ENCODE results near the gene NUP43. TPM values are rescaled to one million over a fixed set of nuclear protein-coding genes. Genes with fewer than 3 reads are reported as not detected.
"Not testable (repeated sequence)": the region's sequence is repeated elsewhere in the genome, so short reads cannot be mapped to it uniquely, and the experiment has no call there.

The NUP43 gene
- total RNA-seq, 1 donor from 2014 or later, result 30.1 TPM

GRCh38 chr6:149711711-149712110, 34.6 kb downstream of the NUP43 start:
- intact Hi-C loops (cut with micrococcal nuclease), result no loop called here

GRCh38 chr6:149701714-149702113, 44.6 kb downstream of the NUP43 start:
- intact Hi-C loops (cut with micrococcal nuclease), result no loop called here
- ATAC-seq (no peak), DNase-seq (no peak)

More at GRCh38 chr6:149711711-149712110, 34.6 kb downstream of the NUP43 start:
- no peak for DNase-seq
- no peak for ATAC-seq

GRCh38 chr6:149699150-149699549, 47.2 kb downstream of the NUP43 start:
- DNase-seq (no peak), ATAC-seq (no peak)
- intact Hi-C loops (cut with micrococcal nuclease), result no loop called here

- no peak for DNase-seq
- intact Hi-C loops (cut with micrococcal nuclease), result no loop called here
- no peak for ATAC-seq
Observed at GRCh38 chr6:149698175-149698574, 48.2 kb downstream of the NUP43 start.

- DNase-seq (no peak), ATAC-seq (no peak)
- intact Hi-C loops (cut with micrococcal nuclease), result no loop called here
Observed at GRCh38 chr6:149696901-149697300, 49.4 kb downstream of the NUP43 start.

- no peak for ATAC-seq
- intact Hi-C loops (cut with micrococcal nuclease), result no loop called here
- no peak for DNase-seq
Observed at GRCh38 chr6:149694921-149695320, 51.4 kb downstream of the NUP43 start.

GRCh38 chr6:149691201-149691600, 55.1 kb downstream of the NUP43 start:
- intact Hi-C loops (cut with micrococcal nuclease), result no loop called here
- no peak for ATAC-seq
- no peak for DNase-seq

GRCh38 chr6:149686230-149686629, 60.1 kb downstream of the NUP43 start:
- intact Hi-C loops (cut with micrococcal nuclease), result no loop called here
- DNase-seq (no peak), ATAC-seq (peak; percentile 44)

GRCh38 chr6:149683256-149683859, 63.0 kb downstream of the NUP43 start:
- ATAC-seq (peak; percentile 90), DNase-seq (no peak)
- intact Hi-C loops (cut with micrococcal nuclease), result no loop called here

GRCh38 chr6:149681845-149682244, 64.5 kb downstream of the NUP43 start:
- intact Hi-C loops (cut with micrococcal nuclease); DNase-seq: not testable (repeated sequence)

GRCh38 chr6:149681209-149681608, 65.1 kb downstream of the NUP43 start:
- ATAC-seq (no peak), DNase-seq (no peak)
- intact Hi-C loops (cut with micrococcal nuclease), result no loop called here

More at GRCh38 chr6:149681845-149682244, 64.5 kb downstream of the NUP43 start:
- not testable (repeated sequence) for ATAC-seq

GRCh38 chr6:149680503-149680902, 65.8 kb downstream of the NUP43 start:
- DNase-seq (no peak), ATAC-seq (no peak)
- intact Hi-C loops (cut with micrococcal nuclease), result no loop called here

Other genes starting within 250 kb of the NUP43 start
- gene PPIL4, start 200.5 kb downstream of the NUP43 start, total RNA-seq, result 15.6 TPM
- 55.2 TPM for gene GINM1, start 180.2 kb downstream of the NUP43 start, total RNA-seq
- 9.5 TPM for gene KATNA1, start 97.8 kb downstream of the NUP43 start, total RNA-seq
- gene LATS1, start 28.4 kb downstream of the NUP43 start, total RNA-seq, result 12.2 TPM
- gene PCMT1, start 3.2 kb upstream of the NUP43 start, total RNA-seq, result 171 TPM
- 21.5 TPM for gene LRP11, start 117.8 kb upstream of the NUP43 start, total RNA-seq
- 0.79 TPM for gene RAET1E, start 151.6 kb upstream of the NUP43 start, total RNA-seq
- gene RAET1G, start 176.6 kb upstream of the NUP43 start, total RNA-seq, result 0.32 TPM
- 0.84 TPM for gene ULBP2, start 195.5 kb upstream of the NUP43 start, total RNA-seq
- gene ULBP1, start 217.4 kb upstream of the NUP43 start, total RNA-seq, result 0.17 TPM

Measured in left ventricle myocardium superior (tissue), 1 donor.